MM.1S (cell line): Measurements from ENCODE around the gene ZBTB4.

Experiments
- DNase-seq: peaks from one replicate; pipeline ENCODE4 v3.0.0-alpha.2; 2015
- H2AFZ ChIP-seq: fragments of 300-600 bp; sonication (generic); 2 replicates; pipeline ENCODE4 v1.6.0; 2016; ENCODE audit warnings: antibody characterized with exemption, low read length
- H3F3A ChIP-seq: fragments of 300-600 bp; sonication (generic); 2 replicates; pipeline ENCODE4 v1.6.1; 2016; ENCODE audit warnings: mild to moderate bottlenecking, antibody characterized with exemption, low read length, moderate library complexity, mixed read lengths; ENCODE audit not compliant: insufficient read depth
- H3K27ac ChIP-seq: fragments of 300-600 bp; sonication (generic); 2 replicates; pipeline ENCODE4 v1.5.1; 2016; ENCODE audit warnings: mild to moderate bottlenecking, low read length
- H3K27me3 ChIP-seq: fragments of 300-600 bp; sonication (generic); replicated peaks from 2 replicates; pipeline ENCODE4 v1.6.0; 2016; ENCODE audit warnings: low read length; ENCODE audit not compliant: insufficient read depth
- H3K36me3 ChIP-seq: fragments of 300-600 bp; sonication (generic); replicated peaks from 2 replicates; pipeline ENCODE4 v1.6.1; 2016; ENCODE audit warnings: mild to moderate bottlenecking, low read length, mixed read lengths; ENCODE audit not compliant: insufficient read depth
- H3K4me1 ChIP-seq: fragments of 300-600 bp; sonication (generic); 2 replicates; pipeline ENCODE4 v1.6.1; 2016; ENCODE audit warnings: low read length, mixed read lengths
- H3K4me2 ChIP-seq: fragments of 300-600 bp; sonication (generic); 2 replicates; pipeline ENCODE4 v1.6.0; 2016; ENCODE audit warnings: low read depth, low read length
- H3K4me3 ChIP-seq: fragments of 300-600 bp; sonication (generic); 2 replicates; pipeline ENCODE4 v1.5.1; 2016; ENCODE audit warnings: low read length, mixed read lengths
- H3K79me2 ChIP-seq: fragments of 300-600 bp; sonication (generic); 2 replicates; pipeline ENCODE4 v1.6.1; 2016; ENCODE audit warnings: mixed run types, low read length, mixed read lengths
- H3K9ac ChIP-seq: fragments of 300-600 bp; sonication (generic); 2 replicates; pipeline ENCODE4 v1.6.1; 2016; ENCODE audit warnings: low read length, mixed read lengths
- H3K9me2 ChIP-seq: fragments of 300-600 bp; sonication (generic); replicated peaks from 2 replicates; pipeline ENCODE4 v1.6.1; 2016; ENCODE audit warnings: mild to moderate bottlenecking, low read length, mixed read lengths; ENCODE audit not compliant: insufficient read depth
- H3K9me3 ChIP-seq: fragments of 300-600 bp; sonication (generic); replicated peaks from 2 replicates; pipeline ENCODE4 v1.6.1; 2016; ENCODE audit warnings: mild to moderate bottlenecking, low read length, mixed read lengths; ENCODE audit not compliant: insufficient read depth
- H4K20me1 ChIP-seq: fragments of 300-600 bp; sonication (generic); 2 replicates; pipeline ENCODE4 v1.6.1; 2016; ENCODE audit warnings: mild to moderate bottlenecking, low read length, moderate library complexity, mixed read lengths; ENCODE audit not compliant: insufficient read depth
- EZH2 ChIP-seq: fragments of 300-600 bp; sonication (generic); optimal IDR thresholded peaks from 2 replicates; pipeline ENCODE3; 2017; ENCODE audit warnings: low read depth, mild to moderate bottlenecking, antibody characterized with exemption, low read length, mixed read lengths
- EZH2phosphoT487 ChIP-seq: fragments of 300-600 bp; sonication (generic); IDR thresholded peaks from 2 replicates; pipeline ENCODE4 v1.6.1; 2018; ENCODE audit warnings: antibody characterized with exemption, low read length
- TF ChIP-seq, protein P1 (sequence below): fragments of 300-600 bp; sonication (generic); IDR thresholded peaks from 2 replicates; pipeline ENCODE4 v1.5.1; 2016; ENCODE audit warnings: antibody characterized with exemption, low read length, mixed read lengths

Gene ZBTB4

DNA sequence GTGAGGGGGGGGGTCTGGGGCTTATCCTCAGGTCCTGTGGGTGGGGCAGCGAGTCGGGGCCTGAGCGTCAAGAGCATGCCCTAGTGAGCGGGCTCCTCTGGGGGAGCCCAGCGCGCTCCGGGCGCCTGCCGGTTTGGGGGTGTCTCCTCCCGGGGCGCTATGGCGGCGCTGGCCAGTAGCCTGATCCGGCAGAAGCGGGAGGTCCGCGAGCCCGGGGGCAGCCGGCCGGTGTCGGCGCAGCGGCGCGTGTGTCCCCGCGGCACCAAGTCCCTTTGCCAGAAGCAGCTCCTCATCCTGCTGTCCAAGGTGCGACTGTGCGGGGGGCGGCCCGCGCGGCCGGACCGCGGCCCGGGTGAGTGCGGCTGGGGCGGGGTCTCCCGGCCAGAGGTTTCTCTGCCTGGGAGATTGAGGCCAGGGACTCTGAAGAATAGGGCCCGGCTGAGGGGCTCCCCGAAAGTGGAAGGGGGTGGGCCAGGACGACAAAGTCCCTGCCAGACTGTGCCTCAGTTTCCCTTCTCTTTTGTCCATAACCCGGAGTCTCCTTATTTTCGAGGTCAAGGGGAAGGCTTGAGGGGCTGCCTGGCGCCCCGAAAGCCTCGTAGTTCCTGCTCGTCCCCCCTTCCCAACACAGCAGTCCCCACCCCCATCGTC, 39.8 kb downstream of the ZBTB4 start, which contains the start of gene FGF11:
TSS of gene FGF11 (plus strand) at position 51 of the 651 bp plus-strand sequence. CDS start at position 160, 109 bp downstream.
- Histone ChIP-seq H4K20me1 (no peaks in the 10 kb centered on the region), H3K4me3 (no peak within 1 kb of the TSS), H3K27me3 (peaks cover 64% of the 10 kb centered on the region), H3K9me3 (no peaks in the 10 kb centered on the region), H3K4me2 (peak within 1 kb of the TSS; percentile 33; the same call in 1 of the 2 replicates), H3F3A (peaks cover 14% of the 10 kb centered on the region), H3K27ac (no peak within 1 kb of the TSS), H2AFZ (no peak within 1 kb of the TSS), H3K9ac (no peak within 1 kb of the TSS), H3K36me3 (no peaks in the 10 kb centered on the region), H3K4me1 (peaks cover 10% of the 10 kb centered on the region), H3K79me2 (no peaks in the 10 kb centered on the region), H3K9me2 (no peaks in the 10 kb centered on the region)
- TF ChIP-seq EZH2 (no peak), EZH2phosphoT487 (no peak)
- TF ChIP-seq, protein P1, sequence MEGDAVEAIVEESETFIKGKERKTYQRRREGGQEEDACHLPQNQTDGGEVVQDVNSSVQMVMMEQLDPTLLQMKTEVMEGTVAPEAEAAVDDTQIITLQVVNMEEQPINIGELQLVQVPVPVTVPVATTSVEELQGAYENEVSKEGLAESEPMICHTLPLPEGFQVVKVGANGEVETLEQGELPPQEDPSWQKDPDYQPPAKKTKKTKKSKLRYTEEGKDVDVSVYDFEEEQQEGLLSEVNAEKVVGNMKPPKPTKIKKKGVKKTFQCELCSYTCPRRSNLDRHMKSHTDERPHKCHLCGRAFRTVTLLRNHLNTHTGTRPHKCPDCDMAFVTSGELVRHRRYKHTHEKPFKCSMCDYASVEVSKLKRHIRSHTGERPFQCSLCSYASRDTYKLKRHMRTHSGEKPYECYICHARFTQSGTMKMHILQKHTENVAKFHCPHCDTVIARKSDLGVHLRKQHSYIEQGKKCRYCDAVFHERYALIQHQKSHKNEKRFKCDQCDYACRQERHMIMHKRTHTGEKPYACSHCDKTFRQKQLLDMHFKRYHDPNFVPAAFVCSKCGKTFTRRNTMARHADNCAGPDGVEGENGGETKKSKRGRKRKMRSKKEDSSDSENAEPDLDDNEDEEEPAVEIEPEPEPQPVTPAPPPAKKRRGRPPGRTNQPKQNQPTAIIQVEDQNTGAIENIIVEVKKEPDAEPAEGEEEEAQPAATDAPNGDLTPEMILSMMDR = no peak
- no peak for DNase-seq

DNA sequence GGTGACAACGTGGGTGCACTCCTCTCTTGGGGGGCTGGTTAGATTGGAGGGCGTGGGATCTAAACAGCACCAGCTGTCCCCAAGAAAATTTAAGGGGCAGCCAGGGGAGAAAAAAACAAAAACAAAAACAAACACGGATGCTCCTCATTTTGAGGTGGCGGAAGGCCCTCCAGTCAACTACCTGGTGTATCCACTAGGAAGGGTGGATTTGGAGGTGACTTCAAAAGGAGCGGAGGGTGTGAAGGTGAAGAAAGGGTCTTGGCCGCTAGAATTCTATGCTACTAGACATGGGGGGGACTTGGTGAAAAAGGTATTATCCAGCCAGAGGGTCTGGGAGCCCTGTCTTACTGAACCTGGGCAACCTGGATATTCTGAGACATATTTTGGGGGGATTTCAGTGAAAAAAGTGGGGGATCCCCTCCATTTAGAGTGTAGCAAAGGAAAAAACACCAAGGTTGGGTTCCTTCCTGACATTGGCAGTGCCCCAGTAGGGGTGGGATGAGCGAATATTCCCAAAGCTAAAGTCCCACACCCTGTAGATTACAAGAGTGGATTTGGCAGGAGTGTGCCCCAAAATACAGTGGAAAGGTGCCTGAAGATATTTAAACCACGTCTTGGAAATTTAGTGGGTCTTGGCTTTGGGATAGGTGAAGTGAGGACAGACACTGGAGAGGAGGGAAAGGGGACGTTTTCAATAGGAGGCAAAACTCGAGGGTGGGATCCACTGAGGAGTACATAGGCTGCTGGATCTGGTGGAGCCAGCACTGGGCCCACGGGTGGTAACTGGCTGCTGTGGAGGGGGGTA, 40.6 kb downstream of the ZBTB4 start:
- Histone ChIP-seq H3K4me2 (no peak overlapping the region), H3K4me3 (no peak overlapping the region)
- DNase-seq = no peak

DNA sequence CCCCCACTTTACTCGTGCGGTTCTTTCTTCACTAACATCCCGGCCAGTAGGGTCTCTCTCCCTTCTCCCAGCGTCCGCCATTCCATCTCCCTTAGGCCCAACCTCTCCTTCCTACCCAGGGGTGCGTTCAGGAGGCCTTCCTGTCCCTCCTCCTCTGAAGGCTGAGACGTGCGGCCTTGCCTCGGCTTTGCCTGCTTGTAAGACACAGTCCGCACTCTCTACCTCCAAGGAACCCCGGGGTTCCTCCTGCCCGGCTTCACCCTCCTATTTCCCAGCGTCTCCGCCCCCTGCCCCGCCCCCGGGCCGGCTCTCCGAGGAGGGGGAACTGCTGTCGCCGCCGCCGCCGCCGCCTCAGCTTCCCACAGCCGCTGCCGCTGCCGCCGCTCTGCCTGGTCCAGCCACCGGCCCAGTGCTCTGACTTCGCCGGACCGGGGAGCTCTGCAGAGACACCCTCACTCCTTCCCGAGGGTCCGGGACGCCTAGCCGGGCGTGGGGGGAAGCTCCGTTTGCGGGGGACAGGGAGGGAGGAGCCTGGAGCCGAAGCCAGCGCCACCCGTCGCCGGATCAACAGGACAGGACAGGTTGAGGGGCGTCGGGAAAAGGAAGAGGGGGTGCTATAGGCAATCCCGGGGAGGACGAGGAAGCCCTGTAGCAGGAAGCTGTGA, 41.3 kb downstream of the ZBTB4 start:
- H3F3A ChIP-seq = peaks cover 14% of the 10 kb centered on the region

More for the DNA sequence above, 40.6 kb downstream of the ZBTB4 start:
- Histone ChIP-seq H3K9ac (no peak overlapping the region), H3K9me3 (no peaks in the 10 kb centered on the region), H3K9me2 (no peaks in the 10 kb centered on the region), H4K20me1 (no peaks in the 10 kb centered on the region), H2AFZ (no peak overlapping the region), H3K36me3 (no peaks in the 10 kb centered on the region), H3K79me2 (no peaks in the 10 kb centered on the region), H3K4me1 (peaks cover 10% of the 10 kb centered on the region), H3F3A (peaks cover 14% of the 10 kb centered on the region), H3K27me3 (peaks cover 57% of the 10 kb centered on the region), H3K27ac (no peak overlapping the region)
- TF ChIP-seq EZH2 (no peak), EZH2phosphoT487 (no peak)
- TF ChIP-seq, protein P1 = no peak

More for the DNA sequence above, 41.3 kb downstream of the ZBTB4 start:
- no peak overlapping the region for H3K27ac ChIP-seq
- peaks cover 49% of the 10 kb centered on the region for H3K27me3 ChIP-seq
- no peak overlapping the region for H2AFZ ChIP-seq
- H3K9ac ChIP-seq = no peak overlapping the region
- H3K9me2 ChIP-seq = no peaks in the 10 kb centered on the region
- H3K4me2 ChIP-seq = no peak overlapping the region
- TF ChIP-seq EZH2phosphoT487 = no peak
- TF ChIP-seq EZH2 = no peak
- TF ChIP-seq, protein P1 = no peak
- no peak overlapping the region for H3K4me3 ChIP-seq
- H3K79me2 ChIP-seq = no peaks in the 10 kb centered on the region
- no peaks in the 10 kb centered on the region for H4K20me1 ChIP-seq
- H3K4me1 ChIP-seq = peaks cover 10% of the 10 kb centered on the region
- no peaks in the 10 kb centered on the region for H3K36me3 ChIP-seq
- no peaks in the 10 kb centered on the region for H3K9me3 ChIP-seq
- no peak for DNase-seq
